ENCODE data around the gene WDR59. TPM values are rescaled to one million over a fixed set of nuclear protein-coding genes. Genes with fewer than 3 reads are reported as not detected.

The WDR59 gene
- total and polyA plus RNA-seq, 2 of the 4 experiments (the other 2 are of a cell fraction) = 29.4 to 44.6 TPM

DNA sequence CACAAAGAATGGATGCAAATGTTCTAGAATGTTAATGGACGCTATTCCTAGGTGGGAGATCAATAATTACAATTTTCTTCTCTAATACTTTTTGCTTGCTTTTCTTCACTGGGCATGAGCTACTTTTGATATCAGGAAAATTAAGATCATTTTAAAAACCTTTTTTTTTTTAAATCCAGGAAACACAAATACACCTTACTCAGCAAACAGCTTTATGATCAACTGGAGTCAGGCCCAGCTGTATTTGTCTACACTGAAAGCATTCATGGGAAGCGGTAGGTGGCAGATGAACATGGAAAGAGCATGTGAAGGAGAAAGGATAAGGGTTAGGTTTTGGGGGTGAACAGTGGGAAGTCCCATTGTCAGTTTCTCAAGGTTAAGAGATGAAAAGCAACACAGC, 97.8 kb downstream of the WDR59 start:
- dilution Hi-C loops (cut with HindIII; ENCODE audit: low sequenced_read_pairs, unreplicated experiment) = no loop called here
- WGBS, 2 experiments (ENCODE audit: extremely low coverage in 2 of 2, insufficient read length in 1 of 2) = no CpG with 5 or more reads among the region's 2 CpGs
- no peak overlapping the region for H3K27ac ChIP-seq (ENCODE audit: insufficient read depth, low read length)

More for the DNA sequence above, 97.8 kb downstream of the WDR59 start:
- Histone ChIP-seq H3K79me1 (ENCODE audit: low read depth in 1 of 2, low read length in 2 of 2) (no peaks in the 10 kb centered on the region), H2BK15ac (ENCODE audit: low read depth, low read length) (no peak overlapping the region), H3K4me3 (ENCODE audit: insufficient read depth, low read depth, low read length) (no peak overlapping the region), H2BK5ac (ENCODE audit: low read depth, low read length, poor library complexity, severe bottlenecking) (no peak overlapping the region), H4K5ac (ENCODE audit: low read depth, low read length) (no peak overlapping the region), H3K14ac (replicated peaks; ENCODE audit: low read depth, low read length) (no peak overlapping the region), H4K91ac (ENCODE audit: insufficient read depth, low read depth, low read length) (no peak overlapping the region), H3K4me1 (ENCODE audit: control insufficient read depth, insufficient read depth, low read length) (peaks cover 4% of the 10 kb centered on the region; the same call in 1 of the 2 replicates), H2AK5ac (ENCODE audit: low read depth, low read length) (no peak overlapping the region), H4K20me1 (ENCODE audit: insufficient read depth, low read length) (no peaks in the 10 kb centered on the region), H3K9me1 (ENCODE audit: insufficient read depth, low read length) (no peaks in the 10 kb centered on the region), H3K4me2 (ENCODE audit: low read depth, low read length) (no peak overlapping the region), H2BK20ac (ENCODE audit: low read depth, low read length) (no peak overlapping the region), H4K8ac (ENCODE audit: low read depth in 2 of 2, low read length in 2 of 2) (no peak overlapping the region), H3K36me3 (ENCODE audit: control insufficient read depth, insufficient read depth, low read length) (peaks cover 35% of the 10 kb centered on the region), H3K23ac (ENCODE audit: low read depth, low read length) (no peak overlapping the region), H3K18ac (ENCODE audit: low read depth, low read length) (no peak overlapping the region), H2AK9ac (replicated peaks; ENCODE audit: low read depth, low read length, poor library complexity) (no peak overlapping the region), H3K56ac (ENCODE audit: extremely low read depth, insufficient read depth, low read length) (no peak overlapping the region), H3K27me3 (ENCODE audit: control insufficient read depth, insufficient read depth, low read length) (no peaks in the 10 kb centered on the region), H3K9me3 (ENCODE audit: control insufficient read depth, insufficient read depth, low read length) (no peaks in the 10 kb centered on the region), H2BK120ac (ENCODE audit: low read depth, low read length) (no peak overlapping the region), H3K9ac (ENCODE audit: low read depth, low read length) (no peak overlapping the region), H3K4ac (ENCODE audit: low read depth, low read length) (no peak overlapping the region), H2AFZ (replicated peaks; ENCODE audit: low read length, poor library complexity) (no peak overlapping the region)
- TF ChIP-seq MAZ (IDR thresholded peaks at IDR 0.05; ENCODE audit: borderline replicate concordance, low read depth, low read length) = no peak
- peak; percentile 65 for TF ChIP-seq MAFK (IDR thresholded peaks at IDR 0.05; ENCODE audit: low read depth, low read length)
- in situ Hi-C loops (cut with MboI; ENCODE audit: low sequenced_read_pairs) = no loop called here
- ChIA-PET POLR2A (ENCODE audit: unreplicated experiment) (no interaction called here), CTCF (interaction anchor here (0.6 kb wide), 1 partner anchor 12 kb away, joined by 3 read pairs; no protein-coding TSS in a partner anchor)
- ATAC-seq (ENCODE audit: low read depth) (no peak), DNase-seq (no peak)
- no TSS peak for BruUV-seq (replicated peaks)
- intact Hi-C loops (cut with micrococcal nuclease) = no loop called here

All from IMR-90 (cell line).